CD14-positive monocyte (primary cell): ENCODE data around the gene SP100. TPM values are rescaled to one million over a fixed set of nuclear protein-coding genes. Genes with fewer than 3 reads are reported as not detected.

Experiments
- DNase-seq, 3 donors: peaks; one replicate each; pipeline ENCODE4 v3.0.0-alpha.2; 2011 to 2022
- H2AFZ ChIP-seq: 2 replicates; pipeline ENCODE4 v1.6.0; 2012; ENCODE audit warnings: mild to moderate bottlenecking, low read depth, low read length, inconsistent platforms; ENCODE audit not compliant: insufficient read depth, poor library complexity, severe bottlenecking
- H3K27ac ChIP-seq, 2 donors: 1 replicate in 1 of 2; 2 replicates in 1 of 2; pipeline ENCODE4 v1.5.1; 2012 to 2013; ENCODE audit warnings: low read length in 2 of 2, control low read depth in 1 of 2, inconsistent platforms in 1 of 2, low read depth in 1 of 2, mild to moderate bottlenecking in 1 of 2
- H3K27me3 ChIP-seq, 2 donors: one replicate each; pipeline versions ENCODE4 v1.6.0 to v1.6.1; 2011 to 2013; ENCODE audit warnings: low read length in 2 of 2; ENCODE audit not compliant: control insufficient read depth in 2 of 2, insufficient read depth in 2 of 2
- H3K36me3 ChIP-seq, 2 donors: replicated peaks in 1 of 2; 1 replicate in 1 of 2; 2 replicates in 1 of 2; pipeline versions ENCODE4 v1.5.1 to v1.6.1; 2012 to 2013; ENCODE audit warnings: low read length in 2 of 2, control low read depth in 1 of 2, inconsistent platforms in 1 of 2, mild to moderate bottlenecking in 1 of 2; ENCODE audit not compliant: insufficient read depth in 2 of 2, control insufficient read depth in 1 of 2
- H3K4me1 ChIP-seq, 2 donors: 1 replicate in 1 of 2; 2 replicates in 1 of 2; pipeline versions ENCODE4 v1.5.1 to v1.6.1; 2012 to 2013; ENCODE audit warnings: low read length in 2 of 2, control low read depth in 1 of 2, inconsistent platforms in 1 of 2, mild to moderate bottlenecking in 1 of 2, moderate library complexity in 1 of 2; ENCODE audit not compliant: insufficient read depth in 2 of 2, control insufficient read depth in 1 of 2
- H3K4me2 ChIP-seq: replicated peaks from 2 replicates; pipeline ENCODE3; 2012; ENCODE audit warnings: low read length, moderate library complexity, mild to moderate bottlenecking; ENCODE audit not compliant: poor library complexity, severe bottlenecking; ENCODE audit errors: extremely low read depth
- H3K4me3 ChIP-seq, 3 experiments: fragments of 200-600 bp in 1 of 3; sonication (generic) in 1 of 3; replicated peaks in 1 of 3; 1 replicate in 2 of 3; 2 replicates in 1 of 3; pipeline ENCODE4 v1.5.1; 2011 to 2013; ENCODE audit warnings: low read length in 3 of 3, mild to moderate bottlenecking in 3 of 3, control low read depth in 2 of 3, low read depth in 2 of 3, inconsistent platforms in 1 of 3, moderate library complexity in 1 of 3
- H3K79me2 ChIP-seq: 2 replicates; pipeline ENCODE4 v1.6.0; 2012; ENCODE audit warnings: mild to moderate bottlenecking, control low read depth, inconsistent platforms, low read length, moderate library complexity; ENCODE audit not compliant: insufficient read depth
- H3K9ac ChIP-seq: 2 replicates; pipeline ENCODE4 v1.6.0; 2017; ENCODE audit warnings: low read length, mild to moderate bottlenecking; ENCODE audit not compliant: insufficient read depth, poor library complexity, severe bottlenecking
- H3K9me3 ChIP-seq, 2 donors: replicated peaks in 1 of 2; 1 replicate in 1 of 2; 2 replicates in 1 of 2; pipeline versions ENCODE4 v1.5.1 to v1.6.1; 2012 to 2013; ENCODE audit warnings: low read length in 2 of 2, control low read depth in 1 of 2; ENCODE audit not compliant: control insufficient read depth in 1 of 2, insufficient read depth in 1 of 2
- H4K20me1 ChIP-seq: 2 replicates; pipeline ENCODE4 v1.6.0; 2012; ENCODE audit warnings: mild to moderate bottlenecking, low read length, control low read depth, moderate library complexity; ENCODE audit not compliant: insufficient read depth
- H3K27ac Mint-ChIP-seq, 7 donors: one replicate each; pipeline ENCODE4 v1.8.0; 2020; ENCODE audit warnings: mild to moderate bottlenecking in 7 of 7, mixed read lengths in 7 of 7, moderate library complexity in 6 of 7, inconsistent platforms in 2 of 7
- H3K27me3 Mint-ChIP-seq, 3 donors: one replicate each; pipeline ENCODE4 v1.8.0; 2021 to 2022; ENCODE audit warnings: low read depth in 3 of 3, mild to moderate bottlenecking in 3 of 3, mixed read lengths in 3 of 3, moderate library complexity in 3 of 3, inconsistent platforms in 1 of 3
- H3K36me3 Mint-ChIP-seq, 2 donors: one replicate each; pipeline ENCODE4 v1.8.0; 2020; ENCODE audit warnings: mixed read lengths in 2 of 2, inconsistent platforms in 1 of 2, mild to moderate bottlenecking in 1 of 2
- H3K4me1 Mint-ChIP-seq: one replicate; pipeline ENCODE4 v1.8.0; 2020; ENCODE audit warnings: mild to moderate bottlenecking, mixed read lengths
- H3K4me3 Mint-ChIP-seq, 2 donors: one replicate each; pipeline ENCODE4 v1.8.0; 2020; ENCODE audit warnings: mild to moderate bottlenecking in 2 of 2, mixed read lengths in 2 of 2, moderate library complexity in 1 of 2
- H3K9me3 Mint-ChIP-seq, 7 donors: one replicate each; pipeline ENCODE4 v1.8.0; 2020 to 2022; ENCODE audit warnings: mixed read lengths in 7 of 7, mild to moderate bottlenecking in 6 of 7, moderate library complexity in 6 of 7, inconsistent platforms in 2 of 7
- WGBS: methylation state at CpG from one replicate; pipeline ENCODE4 v1.1.5; 2013; ENCODE audit warnings: missing lambda C conversion rate; ENCODE audit not compliant: insufficient coverage; 5-methylcytosine and 5-hydroxymethylcytosine counted together
- intact Hi-C, 2 donors: fragments of 100-400 bp; cut with micrococcal nuclease; formaldehyde crosslinking; loops; one replicate each; pipeline versions ENCODE4 v1.15.0 to v1.15.1; 2023
- polyA plus RNA-seq, 3 donors: library from polyadenylated mRNA; depleted of rRNA in 1 of 3; unstranded in 2 of 3; stranded (reverse) in 1 of 3; fragments of 300-500 nt in 2 of 3; fragments of >200 nt in 1 of 3; fragmentation: Illumina TruSeq in 2 of 3; gene quantifications; 1 replicate in 2 of 3; 2 replicates in 1 of 3; pipeline ENCODE4 v1.2.3, GENCODE V29; 2012 to 2021
- TF ChIP-seq, protein P1 (sequence below): fragments of 200-600 bp; IDR thresholded peaks from one replicate; pipeline ENCODE4 v1.8.0; 2022; ENCODE audit warnings: antibody characterized with exemption, mild to moderate bottlenecking

The SP100 gene
- polyA plus RNA-seq, 3 donors = 68.1 to 101 (median 97.4) TPM

DNA sequence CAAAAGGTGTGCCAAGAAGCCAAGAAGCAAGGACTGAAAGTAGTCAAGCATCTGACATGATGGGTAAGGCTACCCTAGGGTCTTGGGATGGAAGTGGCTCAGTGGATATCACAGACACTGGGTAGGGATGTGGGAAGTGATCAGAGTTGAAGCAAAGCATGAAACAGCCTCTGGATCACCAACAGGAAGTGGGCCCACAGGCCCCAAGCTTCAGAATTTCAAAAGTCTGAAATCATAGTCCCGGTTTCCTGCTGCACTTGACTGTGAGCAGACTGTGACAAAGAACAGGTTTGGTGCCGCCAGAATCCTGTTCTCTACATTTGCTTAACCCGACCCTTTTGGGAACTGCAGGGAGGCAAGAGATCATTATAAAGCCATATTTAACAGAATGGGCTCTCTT is 57.4 kb downstream of the SP100 start:
- intact Hi-C loops = no loop called here
- H3K9ac ChIP-seq = no peak overlapping the region
- peak; percentile 25 to 77 (median 53) for DNase-seq
- H4K20me1 ChIP-seq = no peaks in the 10 kb centered on the region
- no peak overlapping the region for H3K4me3 ChIP-seq
- Mint-ChIP-seq H3K36me3 (peaks cover 65 to 88% of the 10 kb centered on the region in 2 donors), H3K4me1 (peaks cover 23% of the 10 kb centered on the region), H3K27me3 (no peaks in the 10 kb centered on the region), H3K9me3 (peaks cover 0 to 7% (median 2%) of the 10 kb centered on the region in 7 donors), H3K4me3 (peak overlapping the region in 1 of 2 donors; percentile 36), H3K27ac (peak overlapping the region; percentile 65 to 93 (median 84))
- TF ChIP-seq, protein P1, sequence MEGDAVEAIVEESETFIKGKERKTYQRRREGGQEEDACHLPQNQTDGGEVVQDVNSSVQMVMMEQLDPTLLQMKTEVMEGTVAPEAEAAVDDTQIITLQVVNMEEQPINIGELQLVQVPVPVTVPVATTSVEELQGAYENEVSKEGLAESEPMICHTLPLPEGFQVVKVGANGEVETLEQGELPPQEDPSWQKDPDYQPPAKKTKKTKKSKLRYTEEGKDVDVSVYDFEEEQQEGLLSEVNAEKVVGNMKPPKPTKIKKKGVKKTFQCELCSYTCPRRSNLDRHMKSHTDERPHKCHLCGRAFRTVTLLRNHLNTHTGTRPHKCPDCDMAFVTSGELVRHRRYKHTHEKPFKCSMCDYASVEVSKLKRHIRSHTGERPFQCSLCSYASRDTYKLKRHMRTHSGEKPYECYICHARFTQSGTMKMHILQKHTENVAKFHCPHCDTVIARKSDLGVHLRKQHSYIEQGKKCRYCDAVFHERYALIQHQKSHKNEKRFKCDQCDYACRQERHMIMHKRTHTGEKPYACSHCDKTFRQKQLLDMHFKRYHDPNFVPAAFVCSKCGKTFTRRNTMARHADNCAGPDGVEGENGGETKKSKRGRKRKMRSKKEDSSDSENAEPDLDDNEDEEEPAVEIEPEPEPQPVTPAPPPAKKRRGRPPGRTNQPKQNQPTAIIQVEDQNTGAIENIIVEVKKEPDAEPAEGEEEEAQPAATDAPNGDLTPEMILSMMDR = no peak
- H3K79me2 ChIP-seq = no peaks in the 10 kb centered on the region
- H3K27me3 ChIP-seq = no peaks in the 10 kb centered on the region
- no peak overlapping the region for H3K4me2 ChIP-seq
- no peaks in the 10 kb centered on the region for H3K9me3 ChIP-seq
- peaks cover 43 to 76% of the 10 kb centered on the region in 2 donors for H3K36me3 ChIP-seq
- H2AFZ ChIP-seq = no peak overlapping the region
- H3K27ac ChIP-seq = peak overlapping the region in 1 of 2 donors; percentile 67
- 0% methylated on average over 1 of the region's 3 CpGs for WGBS
- peaks cover 22 to 26% of the 10 kb centered on the region in 2 donors for H3K4me1 ChIP-seq

DNA sequence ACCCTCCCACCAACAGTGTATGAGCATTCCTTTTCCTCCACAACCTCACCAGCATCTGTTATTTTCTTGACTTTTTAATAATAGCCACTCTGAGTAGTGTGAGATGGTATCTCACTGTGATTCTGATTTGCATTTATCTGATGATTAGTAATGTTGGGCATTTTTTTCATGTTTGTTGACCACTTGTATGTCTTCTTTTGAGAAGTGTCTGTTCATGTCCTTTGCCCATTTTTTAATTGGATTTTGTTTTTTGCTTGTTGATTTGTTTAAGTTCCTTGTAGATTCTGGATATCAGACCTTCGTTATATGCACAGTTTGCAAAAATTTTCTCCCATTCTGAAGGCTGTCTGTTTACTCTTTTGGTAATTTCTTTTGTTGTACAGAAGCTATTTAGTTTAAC is 59.1 kb downstream of the SP100 start:
- peaks cover 0 to 7% (median 2%) of the 10 kb centered on the region in 7 donors for H3K9me3 Mint-ChIP-seq
- no peak overlapping the region for H3K4me3 ChIP-seq
- no peak overlapping the region for H3K27ac ChIP-seq
- no peaks in the 10 kb centered on the region for H3K27me3 Mint-ChIP-seq
- no peaks in the 10 kb centered on the region for H4K20me1 ChIP-seq
- intact Hi-C loops = no loop called here
- H2AFZ ChIP-seq = no peak overlapping the region
- no CpG with 5 or more reads among the region's 1 CpG for WGBS
- H3K36me3 ChIP-seq = peaks cover 43 to 76% of the 10 kb centered on the region in 2 donors
- H3K36me3 Mint-ChIP-seq = peaks cover 67 to 88% of the 10 kb centered on the region in 2 donors
- H3K79me2 ChIP-seq = no peaks in the 10 kb centered on the region
- H3K9ac ChIP-seq = no peak overlapping the region
- H3K4me2 ChIP-seq = no peak overlapping the region
- no peak overlapping the region for H3K4me3 Mint-ChIP-seq
- no peaks in the 10 kb centered on the region for H3K27me3 ChIP-seq
- H3K4me1 ChIP-seq = peaks cover 22 to 26% of the 10 kb centered on the region in 2 donors
- H3K4me1 Mint-ChIP-seq = peaks cover 23% of the 10 kb centered on the region
- H3K27ac Mint-ChIP-seq = no peak overlapping the region
- TF ChIP-seq, protein P1 = no peak
- DNase-seq = no peak
- H3K9me3 ChIP-seq = no peaks in the 10 kb centered on the region
